Mesenchymal stem cell (in vitro differentiated cells and primary cell): ENCODE results near the gene ZNF185.

ENCODE experiments used
- DNase-seq: peaks from one replicate; pipeline ENCODE4 v3.0.0-alpha.2; 2013
- H2AFZ ChIP-seq: one replicate; pipeline ENCODE4 v1.6.1; 2013; ENCODE audit warnings: low read depth, mild to moderate bottlenecking, control low read depth, inconsistent platforms, low read length, moderate library complexity
- H2AK5ac ChIP-seq: 2 replicates; pipeline ENCODE4 v1.6.1; 2013; ENCODE audit warnings: low read length, moderate library complexity, mild to moderate bottlenecking, inconsistent platforms; ENCODE audit not compliant: severe bottlenecking
- H2BK120ac ChIP-seq: one replicate; pipeline ENCODE4 v1.6.1; 2013; ENCODE audit warnings: low read depth, mild to moderate bottlenecking, inconsistent platforms, low read length, moderate library complexity
- H2BK12ac ChIP-seq, 2 experiments: one replicate each; pipeline ENCODE4 v1.6.1; 2013; ENCODE audit warnings: inconsistent platforms in 2 of 2, low read length in 2 of 2, mild to moderate bottlenecking in 2 of 2, moderate library complexity in 2 of 2, control low read depth in 1 of 2
- H2BK15ac ChIP-seq: one replicate; pipeline ENCODE4 v1.6.1; 2013; ENCODE audit warnings: mild to moderate bottlenecking, low read depth, inconsistent platforms; ENCODE audit not compliant: poor library complexity, severe bottlenecking
- H2BK5ac ChIP-seq: 2 replicates; pipeline ENCODE4 v1.6.1; 2013; ENCODE audit warnings: low read depth, mild to moderate bottlenecking, low read length, control low read depth, inconsistent platforms; ENCODE audit not compliant: poor library complexity, severe bottlenecking
- H3K14ac ChIP-seq, 2 experiments: one replicate each; pipeline ENCODE4 v1.6.1; 2013; ENCODE audit warnings: inconsistent platforms in 2 of 2, low read length in 2 of 2, control low read depth in 1 of 2, mild to moderate bottlenecking in 1 of 2, moderate library complexity in 1 of 2
- H3K18ac ChIP-seq, 2 experiments: one replicate each; pipeline ENCODE4 v1.6.1; 2013; ENCODE audit warnings: inconsistent platforms in 2 of 2, low read length in 2 of 2, control low read depth in 1 of 2, low read depth in 1 of 2, mild to moderate bottlenecking in 1 of 2
- H3K23ac ChIP-seq, 2 experiments: one replicate each; pipeline ENCODE4 v1.6.1; 2013; ENCODE audit warnings: inconsistent platforms in 2 of 2, low read length in 2 of 2, mild to moderate bottlenecking in 2 of 2, moderate library complexity in 2 of 2, control low read depth in 1 of 2
- H3K27ac ChIP-seq: 2 replicates; pipeline ENCODE4 v1.5.1; 2013; ENCODE audit warnings: mild to moderate bottlenecking, moderate library complexity, low read length, control low read depth, inconsistent platforms; ENCODE audit not compliant: poor library complexity, severe bottlenecking
- H3K27me3 ChIP-seq, 2 experiments: 2 replicates each; pipeline versions ENCODE4 v1.6.1 to v1.7.0; 2013; ENCODE audit warnings: low read length in 2 of 2, mild to moderate bottlenecking in 2 of 2, moderate library complexity in 2 of 2, control low read depth in 1 of 2, inconsistent platforms in 1 of 2; ENCODE audit not compliant: control insufficient read depth in 1 of 2, insufficient read depth in 1 of 2
- H3K36me3 ChIP-seq, 2 experiments: 2 replicates each; pipeline versions ENCODE4 v1.6.1 to v1.7.0; 2013; ENCODE audit warnings: low read length in 2 of 2, control low read depth in 1 of 2, inconsistent platforms in 1 of 2, low read depth in 1 of 2, mild to moderate bottlenecking in 1 of 2; ENCODE audit not compliant: insufficient read depth in 2 of 2, control insufficient read depth in 1 of 2
- H3K4ac ChIP-seq, 2 experiments: one replicate each; pipeline ENCODE4 v1.6.1; 2013; ENCODE audit warnings: inconsistent platforms in 2 of 2, low read length in 2 of 2, mild to moderate bottlenecking in 2 of 2, moderate library complexity in 2 of 2, control low read depth in 1 of 2, low read depth in 1 of 2
- H3K4me1 ChIP-seq: 2 replicates; pipeline ENCODE4 v1.6.1; 2013; ENCODE audit warnings: low read depth, low read length, control low read depth; ENCODE audit not compliant: control insufficient read depth, insufficient read depth
- H3K4me2 ChIP-seq: 2 replicates; pipeline ENCODE4 v1.6.1; 2013; ENCODE audit warnings: low read length, mild to moderate bottlenecking, inconsistent platforms; ENCODE audit not compliant: poor library complexity, severe bottlenecking
- H3K4me3 ChIP-seq, 2 experiments: 2 replicates each; pipeline versions ENCODE4 v1.5.1 to v1.7.0; 2013; ENCODE audit warnings: low read length in 2 of 2, mild to moderate bottlenecking in 2 of 2, control low read depth in 1 of 2, low read depth in 1 of 2; ENCODE audit not compliant: insufficient read depth in 1 of 2
- H3K79me1 ChIP-seq: replicated peaks from 2 replicates; pipeline ENCODE4 v1.6.1; 2013; ENCODE audit warnings: mild to moderate bottlenecking, control low read depth, low read length, inconsistent platforms; ENCODE audit not compliant: poor library complexity, severe bottlenecking
- H3K9ac ChIP-seq: 2 replicates; pipeline ENCODE4 v1.7.0; 2013; ENCODE audit warnings: mild to moderate bottlenecking, low read length, moderate library complexity
- H3K9me3 ChIP-seq: 2 replicates; pipeline ENCODE4 v1.7.0; 2013; ENCODE audit warnings: mild to moderate bottlenecking, low read length; ENCODE audit not compliant: control insufficient read depth
- H4K8ac ChIP-seq: one replicate; pipeline ENCODE4 v1.6.1; 2013; ENCODE audit warnings: inconsistent platforms, mild to moderate bottlenecking, low read length, moderate library complexity
- H4K91ac ChIP-seq: one replicate; pipeline ENCODE4 v1.6.1; 2013; ENCODE audit warnings: mild to moderate bottlenecking, low read length, inconsistent platforms
- WGBS: methylation state at CpG from one replicate; pipeline ENCODE4 v1.1.7; 2013; ENCODE audit warnings: mixed read lengths; 5-methylcytosine and 5-hydroxymethylcytosine counted together

ZNF185 gene

GRCh38 chrX:152871260-152871659 lies 26.6 kb upstream of the ZNF185 start:
- Histone ChIP-seq H3K27me3 (peaks cover 0 to 22% of the 10 kb centered on the region in 2 experiments), H3K36me3 (peaks cover 43 to 45% of the 10 kb centered on the region in 2 experiments), H3K4me1 (no peaks in the 10 kb centered on the region), H3K4me2 (no peak overlapping the region), H2BK12ac (no peak overlapping the region), H3K18ac (no peak overlapping the region), H3K27ac (no peak overlapping the region), H4K8ac (no peak overlapping the region), H3K9me3 (peaks cover 13% of the 10 kb centered on the region), H3K23ac (no peak overlapping the region), H3K4me3 (no peak overlapping the region), H4K91ac (no peak overlapping the region), H3K79me1 (no peaks in the 10 kb centered on the region), H2BK120ac (no peak overlapping the region), H3K14ac (no peak overlapping the region), H2BK15ac (no peak overlapping the region), H2AFZ (no peak overlapping the region), H2BK5ac (no peak overlapping the region), H2AK5ac (no peak overlapping the region), H3K4ac (no peak overlapping the region), H3K9ac (no peak overlapping the region)
- WGBS = 90% methylated on average over 9 of the region's 9 CpGs
- no peak for DNase-seq

DNA sequence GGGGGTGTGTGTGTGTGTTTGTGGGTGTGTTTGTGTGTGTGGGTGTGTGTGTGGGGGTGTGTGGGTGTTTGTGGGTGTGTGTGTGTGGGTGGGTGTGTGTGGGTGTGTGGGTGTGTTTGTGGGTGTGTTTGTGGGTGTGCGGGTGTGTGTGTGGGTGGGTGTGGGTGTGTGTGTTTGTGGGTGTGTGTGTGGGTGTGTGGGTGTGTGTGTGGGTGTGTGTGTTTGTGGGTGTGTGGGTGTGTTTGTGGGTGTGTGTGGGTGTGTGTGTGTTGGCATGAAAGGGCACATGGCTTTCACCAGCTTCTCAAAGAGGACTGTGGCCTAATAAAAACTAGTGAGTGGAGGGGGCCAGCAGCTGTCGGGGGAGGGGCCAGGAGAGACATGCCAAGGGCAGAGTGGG lies 25.3 kb upstream of the ZNF185 start:
- H3K14ac ChIP-seq = no peak overlapping the region
- H2AFZ ChIP-seq = no peak overlapping the region
- 92% methylated on average over 1 of the region's 2 CpGs for WGBS
- H3K4me3 ChIP-seq = no peak overlapping the region
- H3K79me1 ChIP-seq = no peaks in the 10 kb centered on the region
- H3K36me3 ChIP-seq = peaks cover 30 to 34% of the 10 kb centered on the region in 2 experiments
- H4K91ac ChIP-seq = no peak overlapping the region
- H3K27ac ChIP-seq = no peak overlapping the region
- no peak overlapping the region for H2BK120ac ChIP-seq
- no peak overlapping the region for H3K18ac ChIP-seq
- no peak overlapping the region for H4K8ac ChIP-seq
- H3K4me2 ChIP-seq = no peak overlapping the region
- H3K9ac ChIP-seq = no peak overlapping the region
- H3K4me1 ChIP-seq = no peaks in the 10 kb centered on the region
- no peak overlapping the region for H3K4ac ChIP-seq
- peaks cover 17% of the 10 kb centered on the region for H3K9me3 ChIP-seq
- H3K27me3 ChIP-seq = peaks cover 0 to 35% of the 10 kb centered on the region in 2 experiments
- no peak overlapping the region for H2BK12ac ChIP-seq
- H2AK5ac ChIP-seq = no peak overlapping the region
- no peak overlapping the region for H2BK5ac ChIP-seq
- H3K23ac ChIP-seq = no peak overlapping the region
- DNase-seq = no peak
- no peak overlapping the region for H2BK15ac ChIP-seq

GRCh38 chrX:152873361-152873760 lies 24.5 kb upstream of the ZNF185 start:
- no peak overlapping the region for H2BK15ac ChIP-seq
- H3K4ac ChIP-seq = no peak overlapping the region
- no peak overlapping the region for H3K27ac ChIP-seq
- no peak overlapping the region for H3K4me2 ChIP-seq
- H3K4me1 ChIP-seq = no peaks in the 10 kb centered on the region
- H2BK5ac ChIP-seq = no peak overlapping the region
- no peak overlapping the region for H4K8ac ChIP-seq
- no peak overlapping the region for H3K23ac ChIP-seq
- H4K91ac ChIP-seq = no peak overlapping the region
- no peak overlapping the region for H2AK5ac ChIP-seq
- no peak overlapping the region for H2AFZ ChIP-seq
- peaks cover 0 to 40% of the 10 kb centered on the region in 2 experiments for H3K27me3 ChIP-seq
- H3K14ac ChIP-seq = no peak overlapping the region
- H3K36me3 ChIP-seq = peaks cover 25 to 30% of the 10 kb centered on the region in 2 experiments
- H3K9ac ChIP-seq = no peak overlapping the region
- H3K4me3 ChIP-seq = no peak overlapping the region
- no peaks in the 10 kb centered on the region for H3K79me1 ChIP-seq
- H3K9me3 ChIP-seq = peaks cover 14% of the 10 kb centered on the region
- no peak for DNase-seq
- no peak overlapping the region for H3K18ac ChIP-seq
- WGBS = 87% methylated on average over 1 of the region's 2 CpGs
- no peak overlapping the region for H2BK12ac ChIP-seq
- no peak overlapping the region for H2BK120ac ChIP-seq

GRCh38 chrX:152876931-152877840 lies 20.7 kb upstream of the ZNF185 start:
- peaks cover 0 to 56% of the 10 kb centered on the region in 2 experiments for H3K27me3 ChIP-seq
- H2AK5ac ChIP-seq = no peak overlapping the region
- H4K8ac ChIP-seq = no peak overlapping the region
- H3K27ac ChIP-seq = no peak overlapping the region
- H3K4me2 ChIP-seq = no peak overlapping the region
- no peak overlapping the region for H2BK15ac ChIP-seq
- H3K4me3 ChIP-seq = no peak overlapping the region
- H3K4me1 ChIP-seq = peaks cover 6% of the 10 kb centered on the region
- H3K9me3 ChIP-seq = peaks cover 9% of the 10 kb centered on the region
- H3K79me1 ChIP-seq = no peaks in the 10 kb centered on the region
- no peak for DNase-seq
- H3K23ac ChIP-seq = no peak overlapping the region
- no peaks in the 10 kb centered on the region for H3K36me3 ChIP-seq
- no peak overlapping the region for H2BK120ac ChIP-seq
- no peak overlapping the region for H2AFZ ChIP-seq
- no peak overlapping the region for H3K9ac ChIP-seq
- H3K14ac ChIP-seq = no peak overlapping the region
- 92% methylated on average over 8 of the region's 10 CpGs for WGBS
- H3K4ac ChIP-seq = no peak overlapping the region
- H2BK5ac ChIP-seq = no peak overlapping the region
- no peak overlapping the region for H4K91ac ChIP-seq
- H3K18ac ChIP-seq = no peak overlapping the region
- H2BK12ac ChIP-seq = no peak overlapping the region
